Colon (tissue), 2 donors: ENCODE measurements around the gene CNBD2.
"Not testable (repeated sequence)": the region's sequence is repeated elsewhere in the genome, so short reads cannot be mapped to it uniquely, and the experiment has no call there.

Experiments used
- FAIRE-seq: peaks from 2 replicates; lab custom pipeline; 2012; peaks lifted over from hg19 to GRCh38; lab: Jason Lieb, UNC
- donor health status: control.
- donor health status: control.

Gene CNBD2

GRCh38 chr20:36063916-36064657 is 95.7 kb downstream of the CNBD2 start:
- FAIRE-seq, result no peak

- no peak for FAIRE-seq
Observed at GRCh38 chr20:36064658-36065426, 96.5 kb downstream of the CNBD2 start.

GRCh38 chr20:36065427-36065998 is 97.1 kb downstream of the CNBD2 start:
- FAIRE-seq, result no peak

GRCh38 chr20:36066777-36067176 is 98.4 kb downstream of the CNBD2 start:
- no peak for FAIRE-seq

- not testable (repeated sequence) for FAIRE-seq
Observed at GRCh38 chr20:36068526-36068925, 100.1 kb downstream of the CNBD2 start.

GRCh38 chr20:36070451-36070850 is 102.1 kb downstream of the CNBD2 start:
- no peak for FAIRE-seq

- FAIRE-seq, result no peak
Observed at GRCh38 chr20:36071848-36072247, 103.5 kb downstream of the CNBD2 start.

- no peak for FAIRE-seq
Observed at GRCh38 chr20:36074983-36075382, 106.6 kb downstream of the CNBD2 start.

GRCh38 chr20:36077762-36078161 is 109.4 kb downstream of the CNBD2 start:
- FAIRE-seq, result not testable (repeated sequence)

GRCh38 chr20:36079486-36079885 is 111.1 kb downstream of the CNBD2 start:
- no peak for FAIRE-seq

GRCh38 chr20:36079984-36080383 is 111.6 kb downstream of the CNBD2 start:
- FAIRE-seq, result not testable (repeated sequence)
